NCI-H2029 (cell line): ENCODE data around the gene GRPEL2.
"Not testable (repeated sequence)": the region's sequence is repeated elsewhere in the genome, so short reads cannot be mapped to it uniquely, and the experiment has no call there.

Source experiments
- DNase-seq: peaks from one replicate; lab custom pipeline; 2025; lab: John Stamatoyannopoulos, UW

GRPEL2 gene

DNA sequence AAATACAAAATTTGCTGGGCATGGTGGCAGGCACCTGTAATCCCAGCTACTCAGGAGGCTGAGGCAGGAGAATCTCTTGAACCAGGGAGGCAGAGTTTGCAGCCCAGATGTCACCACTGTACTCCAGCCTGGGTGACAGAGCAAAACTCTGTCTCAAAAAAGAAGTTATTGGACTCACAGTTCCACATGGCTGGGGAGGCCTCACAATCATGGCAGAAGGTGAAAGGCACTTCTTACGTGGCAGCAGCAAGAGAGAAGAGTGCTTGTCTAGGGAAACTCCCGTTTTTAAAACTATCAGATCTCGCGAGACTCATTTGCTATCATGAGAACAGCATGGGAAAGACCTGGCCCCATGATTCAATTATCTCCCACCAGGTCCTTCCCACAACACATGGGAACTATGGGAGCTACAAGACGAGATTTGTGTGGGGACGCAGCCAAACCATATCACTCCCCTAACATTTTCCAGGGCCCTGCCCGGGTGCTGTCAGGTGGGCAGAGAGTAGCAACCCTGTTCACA is 53.5 kb downstream of the GRPEL2 start:
- not testable (repeated sequence) for DNase-seq

DNA sequence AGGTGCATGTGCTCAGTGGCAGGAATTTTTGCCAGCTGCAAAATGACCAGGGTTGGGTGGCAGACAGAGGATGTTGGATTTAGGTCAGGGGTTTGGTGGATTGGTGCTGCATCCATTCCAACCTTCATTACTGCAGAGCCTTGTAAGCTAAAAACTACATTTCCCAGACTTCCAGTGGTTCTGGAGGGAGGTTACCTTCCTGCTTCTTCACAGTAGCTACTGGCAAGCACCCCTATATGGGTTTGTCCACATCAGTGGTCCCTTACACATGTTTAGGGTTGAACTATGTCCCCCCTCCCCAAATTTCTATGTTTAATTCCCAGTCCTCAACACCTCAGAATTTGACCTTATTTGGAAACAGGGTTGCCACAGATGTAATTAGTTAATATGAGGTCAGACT is 54.5 kb downstream of the GRPEL2 start:
- DNase-seq = no peak

DNA sequence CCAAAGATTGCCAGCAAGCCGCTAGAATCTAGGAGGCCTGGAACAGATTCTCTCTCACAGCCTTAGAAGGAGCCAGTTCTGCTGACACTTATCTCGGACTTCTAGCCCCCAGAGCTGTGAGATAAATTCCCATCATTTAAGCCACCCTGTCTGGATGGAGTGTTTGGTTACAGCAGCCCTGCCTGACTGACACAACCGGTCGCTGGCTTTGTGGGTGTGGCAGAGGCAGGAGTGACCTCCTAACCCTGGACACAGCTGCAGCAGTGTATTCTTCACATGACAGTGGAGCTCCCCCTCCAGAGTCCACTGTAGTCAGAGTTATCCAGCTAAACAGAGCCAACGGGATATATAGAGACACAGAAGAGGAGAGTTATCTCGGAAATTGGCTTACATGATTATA is 55.0 kb downstream of the GRPEL2 start:
- DNase-seq = no peak

DNA sequence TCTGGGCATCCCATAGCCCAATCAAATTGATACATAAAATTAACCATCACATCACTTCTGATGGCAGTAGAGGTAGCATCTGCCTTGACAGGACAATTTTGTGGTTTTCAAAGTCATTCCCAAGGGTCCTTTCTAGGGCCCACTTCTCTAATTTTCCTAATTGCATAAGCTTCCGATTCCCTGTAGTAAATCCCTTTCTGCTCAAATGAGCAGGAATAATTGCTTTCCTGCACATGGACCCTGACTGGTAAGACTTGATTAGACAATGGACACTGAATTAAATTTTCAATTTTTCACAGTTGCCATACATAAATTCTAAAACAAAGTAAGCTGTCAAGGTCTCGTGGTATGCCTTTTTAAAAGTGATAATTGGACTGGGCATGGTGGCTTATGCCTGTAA is 55.8 kb downstream of the GRPEL2 start:
- no peak for DNase-seq

DNA sequence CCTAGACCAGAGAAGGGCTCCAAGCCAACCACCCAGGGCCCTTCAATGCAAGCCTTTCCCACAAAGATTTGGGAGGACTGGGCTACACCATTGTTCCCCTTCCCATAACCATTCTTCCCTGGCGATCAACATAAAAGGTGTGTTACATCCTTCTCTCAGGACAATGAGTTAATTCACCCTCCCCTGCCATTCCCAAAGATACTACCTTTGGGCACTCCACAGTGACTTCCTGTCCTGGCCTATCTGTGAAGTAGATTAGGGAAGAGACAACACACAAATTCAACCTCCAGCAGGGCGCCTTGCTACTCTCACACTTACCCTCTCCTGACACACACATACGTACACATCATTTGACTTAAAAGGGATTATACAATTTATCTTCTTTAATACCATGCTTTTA is 57.0 kb downstream of the GRPEL2 start:
- DNase-seq = no peak
